SJSA1 (cell line): Measurements from ENCODE around the gene COL4A4. TPM values are rescaled to one million over a fixed set of nuclear protein-coding genes. Genes with fewer than 3 reads are reported as not detected.

Experiments used
- DNase-seq, 2 experiments: peaks; one replicate each; pipeline ENCODE4 v3.0.0-alpha.2; 2015 to 2020; ENCODE audit warnings: low spot score in 2 of 2, low read depth in 1 of 2
- H3K27ac ChIP-seq: fragments of 250-450 bp; sonication (Bioruptor Pico); 2 replicates; pipeline ENCODE4 v1.5.1; 2020; ENCODE audit warnings: mild to moderate bottlenecking, moderate library complexity
- H3K27me3 ChIP-seq: fragments of 250-450 bp; sonication (Bioruptor Pico); replicated peaks from 2 replicates; pipeline ENCODE4 v1.5.1; 2020; ENCODE audit warnings: mild to moderate bottlenecking, moderate library complexity
- H3K36me3 ChIP-seq: fragments of 250-450 bp; sonication (Bioruptor Pico); 2 replicates; pipeline ENCODE4 v1.5.1; 2020; ENCODE audit warnings: mild to moderate bottlenecking
- H3K4me1 ChIP-seq: fragments of 250-450 bp; sonication (Bioruptor Pico); replicated peaks from 2 replicates; pipeline ENCODE4 v1.6.1; 2021; ENCODE audit warnings: mild to moderate bottlenecking
- H3K4me3 ChIP-seq: fragments of 250-450 bp; sonication (Bioruptor Pico); 2 replicates; pipeline ENCODE4 v1.5.1; 2020; ENCODE audit warnings: mild to moderate bottlenecking
- H3K9me3 ChIP-seq: fragments of 250-450 bp; sonication (Bioruptor Pico); replicated peaks from 2 replicates; pipeline ENCODE4 v1.5.1; 2020; ENCODE audit warnings: mild to moderate bottlenecking
- total RNA-seq: library from RNA; depleted of rRNA; stranded (reverse); fragments of >200 nt; shearing (Covaris generic); gene quantifications from 2 replicates; pipeline ENCODE4 v1.2.3, GENCODE V29; 2014

Gene COL4A4
- total RNA-seq, 1 experiment from 2014 or later = not detected

DNA sequence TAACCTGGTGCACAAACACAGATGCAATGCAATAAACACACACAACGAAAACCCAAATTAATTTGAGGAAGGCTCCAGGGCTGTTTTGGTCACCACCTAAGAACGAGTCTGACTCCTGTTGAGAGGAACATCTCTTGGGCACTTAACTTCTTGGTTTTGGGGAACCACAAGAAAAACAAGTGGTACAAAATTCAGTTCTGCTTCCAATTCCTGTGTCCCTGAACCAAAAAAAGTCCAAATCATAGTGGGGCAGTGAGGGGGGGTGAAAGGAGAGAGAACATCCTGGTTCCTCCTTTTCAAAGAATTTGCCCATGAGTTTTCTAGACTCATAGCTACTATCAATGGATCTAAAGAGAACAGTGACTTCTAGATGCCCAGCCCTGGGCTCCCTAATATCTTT, 143.6 kb downstream of the COL4A4 start:
- Histone ChIP-seq H3K36me3 (no peaks in the 10 kb centered on the region), H3K27me3 (no peaks in the 10 kb centered on the region), H3K27ac (no peak overlapping the region), H3K4me3 (no peak overlapping the region), H3K9me3 (no peaks in the 10 kb centered on the region), H3K4me1 (no peaks in the 10 kb centered on the region)
- no peak for DNase-seq

DNA sequence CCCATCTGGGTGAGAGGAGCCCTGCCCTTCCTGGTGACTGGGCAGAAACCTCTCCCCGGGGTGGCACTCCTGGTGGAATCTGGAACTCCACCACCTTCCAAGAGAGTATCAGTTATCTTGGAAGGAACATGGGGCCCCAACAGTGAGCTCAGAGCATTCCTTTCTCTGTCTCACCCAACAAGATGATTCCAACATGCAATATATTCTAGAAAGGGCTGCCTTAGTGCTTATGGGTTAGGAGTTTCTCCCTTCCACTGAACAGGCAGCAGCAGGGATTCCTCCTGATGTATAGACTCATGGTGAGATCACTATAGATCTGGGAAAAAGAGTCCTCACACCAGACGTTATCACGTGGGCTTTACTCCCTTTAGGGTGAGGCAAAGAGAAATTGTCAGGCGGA, 147.1 kb downstream of the COL4A4 start:
- Histone ChIP-seq H3K27ac (no peak overlapping the region), H3K4me3 (no peak overlapping the region), H3K36me3 (no peaks in the 10 kb centered on the region), H3K27me3 (no peaks in the 10 kb centered on the region), H3K9me3 (no peaks in the 10 kb centered on the region), H3K4me1 (no peaks in the 10 kb centered on the region)
- DNase-seq = no peak

- no peaks in the 10 kb centered on the region for H3K27me3 ChIP-seq
- no peak for DNase-seq
- no peak overlapping the region for H3K4me3 ChIP-seq
Measured at GRCh38 chr2:227013881-227014280, 150.1 kb downstream of the COL4A4 start.

DNA sequence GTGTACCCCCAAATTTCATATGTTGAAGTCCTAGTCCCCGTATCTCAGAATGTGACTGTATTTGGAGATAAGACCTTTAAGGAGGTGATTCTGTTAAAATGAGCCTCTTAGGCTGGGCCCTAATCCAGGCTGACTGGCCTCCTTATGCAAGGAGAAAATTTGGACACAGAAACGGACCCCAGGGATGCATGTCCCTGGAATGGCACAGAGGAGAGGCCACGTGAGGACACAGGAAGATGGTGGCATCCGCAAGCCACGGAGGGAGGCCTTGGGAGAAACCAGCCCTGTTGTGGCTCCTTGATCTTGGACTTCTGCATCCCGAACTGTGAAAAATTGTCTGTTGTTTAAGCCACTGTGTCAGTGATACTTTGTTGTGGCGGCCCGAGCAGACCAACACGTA, 150.7 kb downstream of the COL4A4 start:
- Histone ChIP-seq H3K4me1 (no peaks in the 10 kb centered on the region), H3K9me3 (no peaks in the 10 kb centered on the region), H3K4me3 (no peak overlapping the region), H3K27ac (no peak overlapping the region), H3K27me3 (no peaks in the 10 kb centered on the region), H3K36me3 (no peaks in the 10 kb centered on the region)
- DNase-seq = no peak

More at GRCh38 chr2:227013881-227014280, 150.1 kb downstream of the COL4A4 start:
- Histone ChIP-seq H3K27ac (no peak overlapping the region), H3K36me3 (no peaks in the 10 kb centered on the region), H3K4me1 (no peaks in the 10 kb centered on the region), H3K9me3 (no peaks in the 10 kb centered on the region)

DNA sequence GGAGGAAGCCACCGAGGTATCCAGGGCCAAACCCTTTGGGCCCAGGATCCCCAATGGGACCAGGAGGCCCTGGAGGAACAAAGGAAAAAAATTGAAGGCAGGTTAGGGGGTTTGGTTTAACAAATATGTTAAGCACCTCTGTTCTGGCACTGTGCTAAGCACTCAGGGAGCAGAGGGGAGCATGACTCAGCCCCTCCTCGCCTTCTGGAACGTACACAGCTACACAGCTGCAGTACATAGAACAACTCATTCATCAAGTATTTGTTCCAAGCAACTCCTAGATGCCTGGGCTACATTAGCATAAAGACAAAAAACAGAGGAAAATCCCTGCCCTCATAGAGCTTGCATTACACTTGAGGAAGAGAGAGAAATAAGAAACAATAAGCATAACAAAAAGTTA, 153.6 kb downstream of the COL4A4 start:
- no peak for DNase-seq

DNA sequence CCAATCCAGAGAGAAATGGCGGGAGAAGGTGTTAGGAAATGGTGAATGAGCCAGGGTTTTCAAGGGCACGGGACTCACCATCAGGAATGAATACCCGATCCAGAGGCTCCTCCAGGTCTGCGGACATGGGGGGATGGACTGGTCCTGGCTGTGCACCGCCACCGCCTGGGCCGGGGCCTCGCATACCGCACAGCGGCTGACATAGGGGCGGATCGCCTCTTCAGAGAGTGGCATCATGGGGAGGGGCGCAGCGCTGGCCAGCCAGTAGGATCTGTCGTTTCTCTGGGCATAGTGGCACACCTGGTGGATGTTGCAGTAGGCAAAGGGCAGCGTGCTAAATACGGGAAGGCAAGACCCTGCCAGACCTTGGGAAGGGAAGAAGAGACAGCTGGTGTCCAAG, 156.1 kb downstream of the COL4A4 start:
- Histone ChIP-seq H3K27ac (no peak overlapping the region), H3K36me3 (no peaks in the 10 kb centered on the region), H3K4me3 (no peak overlapping the region), H3K27me3 (no peaks in the 10 kb centered on the region), H3K4me1 (no peaks in the 10 kb centered on the region), H3K9me3 (no peaks in the 10 kb centered on the region)
- no peak for DNase-seq

More for the DNA sequence above, 153.6 kb downstream of the COL4A4 start:
- no peaks in the 10 kb centered on the region for H3K36me3 ChIP-seq
- no peaks in the 10 kb centered on the region for H3K27me3 ChIP-seq
- no peak overlapping the region for H3K4me3 ChIP-seq
- no peak overlapping the region for H3K27ac ChIP-seq
- H3K4me1 ChIP-seq = no peaks in the 10 kb centered on the region
- no peaks in the 10 kb centered on the region for H3K9me3 ChIP-seq

DNA sequence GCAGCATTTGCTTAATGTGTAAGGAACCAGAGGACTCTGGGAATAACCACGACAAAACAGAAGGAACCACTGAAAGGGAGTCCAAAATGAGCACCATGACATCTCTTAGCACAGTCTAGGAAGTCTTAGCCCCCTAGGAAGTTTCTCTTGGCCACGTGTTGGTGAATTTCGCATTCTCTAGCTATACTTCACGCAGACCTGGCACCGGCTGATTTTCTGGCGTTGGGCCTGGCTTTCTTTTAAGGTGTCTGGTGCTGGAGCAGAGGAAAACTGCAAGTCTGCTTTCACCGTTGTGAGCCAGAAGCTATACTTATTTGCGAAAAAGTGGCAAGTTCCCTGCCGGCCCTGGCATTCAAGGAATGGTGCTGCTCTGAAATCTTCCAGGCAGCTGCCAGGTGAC, 156.9 kb downstream of the COL4A4 start:
- Histone ChIP-seq H3K4me3 (no peak overlapping the region), H3K9me3 (no peaks in the 10 kb centered on the region), H3K27ac (no peak overlapping the region), H3K4me1 (no peaks in the 10 kb centered on the region), H3K27me3 (no peaks in the 10 kb centered on the region), H3K36me3 (no peaks in the 10 kb centered on the region)
- DNase-seq = no peak

DNA sequence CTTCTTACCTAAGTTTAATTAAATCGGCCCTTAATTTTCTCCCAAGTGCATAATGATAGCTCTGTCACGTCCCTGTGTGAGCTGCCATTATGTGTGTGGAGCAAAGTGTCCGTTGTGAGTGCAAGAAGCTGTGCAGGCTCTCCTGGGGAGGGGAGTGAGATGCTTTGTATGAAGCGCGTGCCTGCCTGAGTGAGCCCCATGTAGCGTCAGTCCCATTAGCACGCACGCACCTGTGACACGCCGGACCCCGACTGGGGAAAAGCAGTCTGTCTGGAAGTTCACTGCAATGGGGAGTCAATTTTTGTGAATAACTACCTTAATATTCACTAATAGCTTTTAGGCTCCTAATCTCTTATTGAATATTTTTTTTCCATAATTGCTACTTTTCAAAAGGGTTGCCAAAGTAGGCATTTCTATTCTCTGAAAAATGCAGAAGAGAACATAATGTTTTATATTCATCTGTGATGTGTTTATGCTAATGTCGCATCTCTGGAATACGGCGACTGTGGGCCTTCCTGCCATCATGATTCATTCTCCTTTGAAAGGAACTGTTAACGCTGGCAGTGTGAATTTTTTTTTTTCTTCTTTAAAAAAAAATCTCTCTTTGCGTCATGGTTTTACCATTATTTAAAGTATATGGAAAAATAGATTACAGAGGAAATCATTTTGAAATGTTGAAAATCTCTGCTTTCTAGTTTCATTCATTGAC, 157.7 kb downstream of the COL4A4 start:
- no peaks in the 10 kb centered on the region for H3K27me3 ChIP-seq
- H3K4me1 ChIP-seq = no peaks in the 10 kb centered on the region
- no peak for DNase-seq
- H3K27ac ChIP-seq = no peak overlapping the region
- H3K4me3 ChIP-seq = no peak overlapping the region
- H3K9me3 ChIP-seq = no peaks in the 10 kb centered on the region
- H3K36me3 ChIP-seq = no peaks in the 10 kb centered on the region

GRCh38 chr2:227004482-227004881, 159.5 kb downstream of the COL4A4 start:
- no peaks in the 10 kb centered on the region for H3K36me3 ChIP-seq
- no peak for DNase-seq
- H3K4me3 ChIP-seq = no peak overlapping the region
- no peaks in the 10 kb centered on the region for H3K4me1 ChIP-seq
- no peaks in the 10 kb centered on the region for H3K9me3 ChIP-seq
- H3K27ac ChIP-seq = no peak overlapping the region
- no peaks in the 10 kb centered on the region for H3K27me3 ChIP-seq

DNA sequence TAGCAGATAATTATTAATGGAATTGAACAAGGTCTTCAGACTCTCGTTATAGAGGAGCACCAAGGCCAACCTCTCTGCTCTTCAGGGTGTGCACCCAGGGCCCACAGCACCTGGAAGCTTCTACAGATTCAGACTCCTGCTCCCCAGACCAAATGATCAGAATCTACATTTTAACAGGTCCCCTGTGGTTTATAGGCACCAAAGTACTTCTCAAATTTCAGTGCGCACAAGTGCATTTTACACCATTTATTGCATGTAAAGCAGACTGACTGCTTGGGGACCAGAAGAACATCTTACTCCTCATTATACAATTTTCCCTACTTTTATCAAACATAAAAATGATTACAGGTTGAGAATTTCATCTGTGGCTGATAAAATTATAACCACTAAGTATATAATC, 163.9 kb downstream of the COL4A4 start:
- H3K9me3 ChIP-seq = no peaks in the 10 kb centered on the region
- DNase-seq = no peak
- no peaks in the 10 kb centered on the region for H3K4me1 ChIP-seq
- H3K27ac ChIP-seq = no peak overlapping the region
- H3K36me3 ChIP-seq = no peaks in the 10 kb centered on the region
- no peak overlapping the region for H3K4me3 ChIP-seq
- no peaks in the 10 kb centered on the region for H3K27me3 ChIP-seq

- no peaks in the 10 kb centered on the region for H3K36me3 ChIP-seq
Measured at GRCh38 chr2:226999661-227000060, 164.3 kb downstream of the COL4A4 start.

DNA sequence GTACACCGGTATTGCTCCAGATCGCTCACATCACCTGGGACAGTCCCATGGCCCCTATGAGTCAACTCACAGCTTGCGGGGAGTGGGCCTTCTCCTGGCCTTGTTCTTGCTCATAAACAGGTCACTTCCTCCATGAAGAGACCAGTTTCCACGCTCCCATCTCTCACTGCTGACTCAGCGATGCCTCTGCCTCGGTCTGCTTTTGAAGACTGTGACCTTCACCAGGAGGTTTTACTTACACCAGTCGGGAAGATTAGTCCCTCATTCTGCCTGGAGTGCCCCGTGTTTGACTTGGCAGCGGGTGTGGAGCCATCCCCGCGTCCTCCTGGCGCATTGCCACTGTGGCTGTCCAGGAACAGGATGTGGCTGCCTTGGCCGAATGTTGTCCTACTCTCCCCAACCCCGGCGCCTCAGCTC, 168.4 kb downstream of the COL4A4 start:
- Histone ChIP-seq H3K27me3 (no peaks in the 10 kb centered on the region), H3K4me3 (no peak overlapping the region), H3K27ac (no peak overlapping the region), H3K9me3 (no peaks in the 10 kb centered on the region), H3K36me3 (no peaks in the 10 kb centered on the region), H3K4me1 (no peaks in the 10 kb centered on the region)
- DNase-seq = peak in 1 of 2 experiments; percentile 16

More at GRCh38 chr2:226999661-227000060, 164.3 kb downstream of the COL4A4 start:
- no peak overlapping the region for H3K27ac ChIP-seq
- no peaks in the 10 kb centered on the region for H3K27me3 ChIP-seq
- H3K4me1 ChIP-seq = no peaks in the 10 kb centered on the region
- DNase-seq = no peak
- H3K9me3 ChIP-seq = no peaks in the 10 kb centered on the region
- H3K4me3 ChIP-seq = no peak overlapping the region

- Histone ChIP-seq H3K27ac (no peak overlapping the region), H3K4me1 (no peaks in the 10 kb centered on the region), H3K27me3 (no peaks in the 10 kb centered on the region), H3K9me3 (no peaks in the 10 kb centered on the region), H3K4me3 (no peak overlapping the region), H3K36me3 (no peaks in the 10 kb centered on the region)
- DNase-seq = no peak
Measured at GRCh38 chr2:226994775-226995174, 169.2 kb downstream of the COL4A4 start.

DNA sequence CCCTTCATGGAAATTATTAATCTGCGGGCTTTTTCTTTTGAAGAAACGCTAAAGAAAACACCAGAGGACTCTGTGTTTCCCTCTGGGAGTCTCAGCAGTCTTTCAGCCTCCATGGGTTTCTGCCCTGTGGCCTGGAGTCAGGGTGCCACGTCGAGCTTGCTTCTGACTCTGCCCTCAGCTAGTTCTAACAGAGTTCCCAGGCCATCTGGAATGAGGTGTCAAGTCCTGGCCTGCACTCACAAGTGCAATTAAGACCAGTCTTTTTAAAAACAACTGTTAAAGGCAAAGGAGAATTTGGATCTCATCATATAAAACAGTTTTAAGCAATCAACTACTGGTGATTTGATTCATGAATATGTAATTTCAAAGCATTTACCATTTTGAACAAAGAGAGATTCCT, 170.8 kb downstream of the COL4A4 start:
- H3K27me3 ChIP-seq = no peaks in the 10 kb centered on the region
- no peak overlapping the region for H3K4me3 ChIP-seq
- H3K9me3 ChIP-seq = no peaks in the 10 kb centered on the region
- DNase-seq = no peak
- no peak overlapping the region for H3K27ac ChIP-seq
- no peaks in the 10 kb centered on the region for H3K4me1 ChIP-seq
- H3K36me3 ChIP-seq = no peaks in the 10 kb centered on the region

- H3K36me3 ChIP-seq = no peaks in the 10 kb centered on the region
- H3K27me3 ChIP-seq = no peaks in the 10 kb centered on the region
- no peaks in the 10 kb centered on the region for H3K4me1 ChIP-seq
- no peaks in the 10 kb centered on the region for H3K9me3 ChIP-seq
- no peak overlapping the region for H3K4me3 ChIP-seq
- DNase-seq = no peak
- no peak overlapping the region for H3K27ac ChIP-seq
Measured at GRCh38 chr2:226991663-226992062, 172.3 kb downstream of the COL4A4 start.
